Breast epithelium (tissue), 4 donors: ENCODE measurements around the gene FUT7. TPM values are rescaled to one million over a fixed set of nuclear protein-coding genes. Genes with fewer than 3 reads are reported as not detected.

Experiments
- DNase-seq, 2 donors: peaks; one replicate each; pipeline ENCODE4 v3.0.0-alpha.2; 2019; ENCODE audit warnings: low spot score in 2 of 2
- H3K27ac ChIP-seq, 2 donors: fragments of 200-600 bp; sonication (generic) in 1 of 2; one replicate each; pipeline ENCODE4 v1.5.1; 2016 to 2019; ENCODE audit warnings: mild to moderate bottlenecking in 1 of 2
- H3K27me3 ChIP-seq, 2 donors: fragments of 200-600 bp; sonication (generic) in 1 of 2; one replicate each; pipeline versions ENCODE4 v1.5.1 to v1.6.0; 2017 to 2019; ENCODE audit warnings: control low read depth in 1 of 2, mild to moderate bottlenecking in 1 of 2
- H3K36me3 ChIP-seq: fragments of 200-600 bp; one replicate; pipeline ENCODE4 v1.5.1; 2019
- H3K4me1 ChIP-seq, 2 donors: fragments of 200-600 bp; sonication (generic); one replicate each; pipeline ENCODE4 v1.5.1; 2016 to 2019; ENCODE audit warnings: control low read depth in 1 of 2
- H3K4me3 ChIP-seq, 3 donors: fragments of 200-600 bp; sonication (generic); 1 replicate in 2 of 3; 2 replicates in 1 of 3; pipeline ENCODE4 v1.5.1; 2016 to 2019; ENCODE audit warnings: mild to moderate bottlenecking in 3 of 3, moderate library complexity in 2 of 3
- H3K9me3 ChIP-seq, 2 donors: fragments of 200-600 bp; sonication (generic) in 1 of 2; one replicate each; pipeline ENCODE4 v1.5.1; 2016 to 2019; ENCODE audit warnings: control low read depth in 1 of 2
- POLR2A ChIP-seq: fragments of 450-650 bp; IDR thresholded peaks from one replicate; pipeline ENCODE4 v1.6.1; 2016; ENCODE audit warnings: antibody characterized with exemption, mild to moderate bottlenecking, moderate library complexity
- POLR2AphosphoS5 ChIP-seq, 3 donors: sonication (generic); formaldehyde crosslinking; IDR thresholded peaks; one replicate each; pipeline ENCODE4 v1.6.1; 2017; ENCODE audit warnings: antibody characterized with exemption in 3 of 3
- intact Hi-C: fragments of 100-400 bp; cut with DNase I; formaldehyde crosslinking; loops from one replicate; pipeline ENCODE4 v1.15.1; 2023; ENCODE audit warnings: low total_unique reads
- total RNA-seq, 3 donors: library from RNA; depleted of rRNA; stranded (reverse); fragments of >200 nt; gene quantifications; one replicate each; pipeline ENCODE4 v1.1.0, GENCODE V29; 2016
- TF ChIP-seq, protein P1 (sequence below), 3 donors: fragments of 450-650 bp; IDR thresholded peaks; one replicate each; pipeline ENCODE4 v1.5.1; 2016 to 2017; ENCODE audit warnings: antibody characterized with exemption in 3 of 3, mild to moderate bottlenecking in 3 of 3, moderate library complexity in 3 of 3

The FUT7 gene
- total RNA-seq, 3 donors from 2014 or later = not detected

DNA sequence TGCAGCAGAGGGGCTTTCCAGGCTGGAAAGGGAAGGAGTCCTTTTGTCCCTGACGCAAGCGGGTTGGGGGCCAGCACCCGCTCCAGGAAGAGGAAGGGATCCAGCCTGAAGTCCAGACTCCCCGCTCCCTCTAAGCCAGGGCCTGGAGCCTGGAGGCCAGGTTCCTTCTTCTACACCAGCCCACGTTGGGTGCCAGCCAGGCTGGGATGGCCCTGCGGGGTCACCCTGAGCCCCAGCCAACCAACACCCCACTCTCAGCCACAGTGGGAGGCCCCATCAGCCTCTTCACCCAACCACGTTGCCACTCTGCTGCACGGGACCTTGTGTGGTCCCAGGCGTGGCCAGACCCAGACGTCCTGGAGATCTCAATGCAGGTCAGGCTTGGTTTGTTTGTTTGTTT, 970 bp upstream of the FUT7 start:
- Histone ChIP-seq H3K4me1 (peaks cover 13 to 14% of the 10 kb centered on the region in 2 donors), H3K4me3 (peak overlapping the region in 1 of 3 donors; percentile 25), H3K27ac (no peak overlapping the region), H3K9me3 (no peaks in the 10 kb centered on the region), H3K27me3 (no peaks in the 10 kb centered on the region), H3K36me3 (no peaks in the 10 kb centered on the region)
- intact Hi-C loops = no loop called here
- no peak for DNase-seq
- TF ChIP-seq, protein P1, sequence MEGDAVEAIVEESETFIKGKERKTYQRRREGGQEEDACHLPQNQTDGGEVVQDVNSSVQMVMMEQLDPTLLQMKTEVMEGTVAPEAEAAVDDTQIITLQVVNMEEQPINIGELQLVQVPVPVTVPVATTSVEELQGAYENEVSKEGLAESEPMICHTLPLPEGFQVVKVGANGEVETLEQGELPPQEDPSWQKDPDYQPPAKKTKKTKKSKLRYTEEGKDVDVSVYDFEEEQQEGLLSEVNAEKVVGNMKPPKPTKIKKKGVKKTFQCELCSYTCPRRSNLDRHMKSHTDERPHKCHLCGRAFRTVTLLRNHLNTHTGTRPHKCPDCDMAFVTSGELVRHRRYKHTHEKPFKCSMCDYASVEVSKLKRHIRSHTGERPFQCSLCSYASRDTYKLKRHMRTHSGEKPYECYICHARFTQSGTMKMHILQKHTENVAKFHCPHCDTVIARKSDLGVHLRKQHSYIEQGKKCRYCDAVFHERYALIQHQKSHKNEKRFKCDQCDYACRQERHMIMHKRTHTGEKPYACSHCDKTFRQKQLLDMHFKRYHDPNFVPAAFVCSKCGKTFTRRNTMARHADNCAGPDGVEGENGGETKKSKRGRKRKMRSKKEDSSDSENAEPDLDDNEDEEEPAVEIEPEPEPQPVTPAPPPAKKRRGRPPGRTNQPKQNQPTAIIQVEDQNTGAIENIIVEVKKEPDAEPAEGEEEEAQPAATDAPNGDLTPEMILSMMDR (IDR thresholded peaks at IDR 0.05) = no peak
- TF ChIP-seq POLR2AphosphoS5 (IDR thresholded peaks at IDR 0.05) (no peak), POLR2A (no peak)

DNA sequence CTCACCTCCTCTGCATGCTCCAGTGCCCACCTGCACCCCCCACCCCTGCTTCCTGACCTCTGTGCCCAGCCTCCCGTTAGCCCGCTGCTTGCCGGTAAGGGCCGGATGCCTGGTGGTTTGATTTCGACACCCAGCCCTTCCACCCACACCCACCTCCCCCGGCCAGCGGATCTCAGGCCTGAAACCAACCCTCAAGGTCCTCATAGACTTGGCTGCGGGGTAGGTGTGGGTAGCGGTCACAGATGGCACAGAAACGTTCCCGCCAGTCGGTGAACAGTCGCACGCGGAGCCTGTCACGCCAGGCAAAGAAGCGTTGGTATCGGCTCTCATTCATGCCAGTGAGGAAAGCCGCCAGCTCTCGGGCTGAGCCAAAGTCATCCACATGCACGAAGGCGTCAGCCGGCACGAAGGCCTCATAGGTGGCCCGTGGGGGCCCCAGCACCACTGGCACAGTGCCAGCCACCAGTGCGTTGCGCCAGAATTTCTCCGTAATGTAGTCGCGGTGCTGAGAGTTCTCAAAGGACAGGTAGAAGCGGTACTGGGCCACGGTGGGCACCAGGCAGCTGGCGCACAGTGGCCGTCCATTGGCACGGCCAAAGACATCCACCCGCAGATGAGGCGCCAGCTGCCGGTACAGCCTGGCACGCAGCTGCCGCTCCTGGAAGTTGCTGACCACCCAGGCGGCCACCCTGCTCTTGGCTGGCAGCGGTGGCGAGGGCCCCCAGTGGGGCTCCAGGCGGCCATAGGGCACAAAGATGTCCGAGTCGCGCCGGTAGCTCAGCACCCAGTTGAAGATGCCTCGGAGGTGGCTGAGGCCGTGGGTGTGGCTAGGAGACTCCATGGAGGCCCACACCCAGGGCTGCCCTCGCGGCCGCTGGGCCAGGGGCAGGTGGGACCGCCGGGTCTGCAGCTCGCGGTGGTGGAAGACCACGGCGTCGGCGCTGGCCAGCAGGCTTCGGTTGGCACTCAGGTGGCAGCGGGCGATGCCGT, 1.1 kb downstream of the FUT7 start:
- H3K4me1 ChIP-seq = peaks cover 21 to 31% of the 10 kb centered on the region in 2 donors
- no peaks in the 10 kb centered on the region for H3K36me3 ChIP-seq
- no peak overlapping the region for H3K4me3 ChIP-seq
- no peaks in the 10 kb centered on the region for H3K27me3 ChIP-seq
- TF ChIP-seq POLR2A (no peak), POLR2AphosphoS5 (IDR thresholded peaks at IDR 0.05) (no peak)
- TF ChIP-seq, protein P1 (IDR thresholded peaks at IDR 0.05) = no peak
- H3K9me3 ChIP-seq = no peaks in the 10 kb centered on the region
- intact Hi-C loops = no loop called here
- no peak overlapping the region for H3K27ac ChIP-seq
- DNase-seq = no peak

DNA sequence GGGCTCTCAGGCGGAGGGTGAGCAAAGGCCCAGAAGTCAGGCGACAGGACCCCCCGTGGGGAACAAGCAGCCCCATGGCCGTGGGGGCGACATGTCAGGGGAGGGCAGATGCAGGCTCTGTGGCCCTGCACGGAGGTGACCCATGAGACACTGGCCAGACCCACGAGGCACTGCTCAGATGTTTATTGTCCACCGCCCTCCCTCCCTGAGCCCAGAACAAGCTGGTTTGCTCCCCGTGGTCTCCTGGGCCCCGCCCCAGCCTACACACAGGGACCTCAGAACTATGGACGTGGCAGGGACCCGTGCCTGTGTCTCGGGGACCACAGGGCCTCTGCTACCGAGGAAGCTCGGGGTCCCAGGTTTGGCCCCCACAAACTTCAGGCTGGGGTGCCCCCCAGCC, 1.9 kb downstream of the FUT7 start:
- H3K27ac ChIP-seq = no peak overlapping the region
- peaks cover 20 to 35% of the 10 kb centered on the region in 2 donors for H3K4me1 ChIP-seq
- intact Hi-C loops = no loop called here
- H3K36me3 ChIP-seq = no peaks in the 10 kb centered on the region
- DNase-seq = no peak
- TF ChIP-seq POLR2A (no peak), POLR2AphosphoS5 (IDR thresholded peaks at IDR 0.05) (no peak)
- TF ChIP-seq, protein P1 (IDR thresholded peaks at IDR 0.05) = no peak
- H3K4me3 ChIP-seq = no peak overlapping the region
- no peaks in the 10 kb centered on the region for H3K27me3 ChIP-seq
- H3K9me3 ChIP-seq = no peaks in the 10 kb centered on the region

DNA sequence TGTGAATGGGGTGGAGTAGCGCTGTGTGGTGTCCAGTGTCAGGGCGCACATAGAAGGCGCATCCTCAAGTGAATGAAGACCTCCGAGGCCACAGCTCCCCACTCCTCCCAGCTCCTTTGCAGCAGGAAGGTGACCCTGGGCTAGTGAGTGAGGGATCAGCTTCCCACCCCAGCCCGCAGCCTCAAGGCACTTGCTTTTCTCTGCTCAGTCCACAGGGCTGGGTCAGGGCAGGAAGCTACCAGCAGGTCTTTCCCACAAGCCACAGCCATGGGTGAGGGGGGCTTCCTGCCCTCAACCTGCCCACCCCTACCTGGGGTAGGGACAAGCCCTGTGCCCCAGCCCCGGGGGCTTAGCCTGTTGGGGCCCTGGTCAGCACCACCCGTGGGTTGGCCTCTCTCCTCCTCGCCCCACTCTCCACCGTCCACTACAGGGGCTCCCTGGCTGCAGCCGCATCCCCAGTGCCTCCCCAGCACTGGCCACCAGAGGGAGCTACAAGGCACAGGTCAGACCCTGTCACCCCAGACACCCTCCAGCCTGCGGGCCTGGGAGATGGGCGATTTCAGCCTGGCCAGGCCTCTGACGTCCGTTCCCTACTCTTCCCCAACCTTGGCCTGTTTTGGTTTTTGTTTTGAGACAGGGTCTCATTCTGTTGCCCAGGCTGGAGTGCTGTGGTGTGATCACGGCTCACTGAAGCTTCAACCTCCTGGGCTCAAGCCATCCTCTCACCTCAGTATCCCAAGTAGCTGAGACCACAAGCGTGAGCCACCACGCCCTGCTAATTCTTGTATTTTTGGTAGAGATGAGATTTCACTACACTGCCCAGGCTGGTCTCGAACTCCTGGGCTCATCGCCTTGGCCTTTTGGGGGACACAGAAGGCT, 2.6 kb downstream of the FUT7 start:
- Histone ChIP-seq H3K36me3 (no peaks in the 10 kb centered on the region), H3K27ac (no peak overlapping the region), H3K4me3 (peak overlapping the region; percentile 49 to 88 (median 66)), H3K4me1 (peaks cover 12 to 27% of the 10 kb centered on the region in 2 donors), H3K9me3 (no peaks in the 10 kb centered on the region), H3K27me3 (no peaks in the 10 kb centered on the region)
- TF ChIP-seq, protein P1 (IDR thresholded peaks at IDR 0.05) = peak; percentile 60 to 84 (median 76)
- TF ChIP-seq POLR2A = no peak
- intact Hi-C loops = no loop called here
- peak in 1 of 2 donors; percentile 69 for DNase-seq
